Liver (tissue), 3 donors: ENCODE results near the gene ABCC2.

Experiments used
- CTCF ChIP-seq: fragments of 150-350 bp; IDR thresholded peaks from 2 replicates; pipeline ENCODE4 v1.5.1; 2017; ENCODE audit warnings: improper control_type of control experiment, low read depth, low read length; ENCODE audit not compliant: missing input control
- EGR1 ChIP-seq, 2 donors: IDR thresholded peaks; 2 replicates each; pipeline ENCODE4 v1.6.1; 2016 to 2018; ENCODE audit warnings: antibody characterized with exemption in 2 of 2, low read depth in 2 of 2
- FOXA1 ChIP-seq: IDR thresholded peaks from 2 replicates; pipeline ENCODE4 v1.6.1; 2016; ENCODE audit warnings: antibody characterized with exemption
- GABPA ChIP-seq, 2 donors: IDR thresholded peaks in 1 of 2; conservative IDR thresholded peaks in 1 of 2; 2 replicates each; pipeline ENCODE4 v1.6.1; 2016; ENCODE audit warnings: antibody characterized with exemption in 2 of 2, mild to moderate bottlenecking in 1 of 2, moderate library complexity in 1 of 2
- JUND ChIP-seq, 2 donors: IDR thresholded peaks; 2 replicates each; pipeline ENCODE4 v1.6.1; 2016; ENCODE audit warnings: antibody characterized with exemption in 2 of 2
- NR2F2 ChIP-seq: IDR thresholded peaks from 2 replicates; pipeline ENCODE4 v1.6.1; 2016; ENCODE audit warnings: antibody characterized with exemption
- RAD21 ChIP-seq, 2 donors: IDR thresholded peaks; 2 replicates each; pipeline ENCODE4 v1.6.1; 2016; ENCODE audit warnings: antibody characterized with exemption in 2 of 2, mild to moderate bottlenecking in 2 of 2
- SP1 ChIP-seq: IDR thresholded peaks from 2 replicates; pipeline ENCODE4 v1.6.1; 2018; ENCODE audit warnings: antibody characterized with exemption, mild to moderate bottlenecking
- TAF1 ChIP-seq: conservative IDR thresholded peaks from 2 replicates; pipeline ENCODE4 v1.6.1; 2016; ENCODE audit warnings: antibody characterized with exemption, mild to moderate bottlenecking
- YY1 ChIP-seq: IDR thresholded peaks from 2 replicates; pipeline ENCODE4 v1.6.1; 2016; ENCODE audit warnings: antibody characterized with exemption, mild to moderate bottlenecking
- TF ChIP-seq, protein P1 (sequence below): IDR thresholded peaks from 2 replicates; pipeline ENCODE4 v1.6.1; 2016; ENCODE audit warnings: antibody characterized with exemption
- TF ChIP-seq, protein P2 (sequence below): IDR thresholded peaks from 2 replicates; pipeline ENCODE4 v1.6.1; 2016; ENCODE audit warnings: antibody characterized with exemption
- TF ChIP-seq, protein P3 (sequence below): IDR thresholded peaks from 2 replicates; pipeline ENCODE4 v1.6.1; 2016; ENCODE audit warnings: antibody characterized with exemption
- TF ChIP-seq, protein P4 (sequence below): IDR thresholded peaks from 2 replicates; pipeline ENCODE4 v1.6.1; 2016; ENCODE audit warnings: antibody characterized with exemption, mild to moderate bottlenecking
- donor health status: healthy.
- donor health status: healthy.

DNA sequence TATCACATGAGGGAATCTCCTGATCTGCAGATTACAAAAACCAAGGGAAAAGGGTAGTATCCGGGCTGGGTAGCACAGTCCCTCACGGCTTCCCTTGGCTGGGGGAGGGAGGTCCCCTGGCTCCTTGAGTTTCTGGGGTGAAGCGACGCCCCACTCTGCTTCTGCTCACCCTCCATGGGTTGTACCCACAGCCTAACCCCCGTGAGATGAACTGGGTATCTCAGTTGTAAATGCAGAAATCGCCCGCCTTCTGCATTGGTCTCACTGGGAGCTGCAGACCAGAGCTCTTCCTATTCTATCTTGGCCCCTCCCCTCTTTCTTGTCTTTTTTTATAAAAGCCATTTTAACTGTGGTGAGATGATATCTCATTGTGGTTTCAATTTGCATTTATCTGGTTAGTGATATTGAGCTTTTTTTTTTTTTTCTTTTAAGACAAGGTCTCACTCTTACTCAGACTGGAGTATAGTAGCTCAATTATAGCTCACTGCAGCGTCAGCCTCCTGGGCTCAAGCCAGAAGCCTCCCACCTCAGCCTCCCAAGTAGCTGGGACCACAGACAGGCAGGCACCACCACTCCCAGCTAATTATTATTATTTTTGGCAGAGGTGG, 87.8 kb downstream of the ABCC2 start:
- TF ChIP-seq CTCF, result no peak
- no peak for TF ChIP-seq TAF1
- TF ChIP-seq, protein P1, sequence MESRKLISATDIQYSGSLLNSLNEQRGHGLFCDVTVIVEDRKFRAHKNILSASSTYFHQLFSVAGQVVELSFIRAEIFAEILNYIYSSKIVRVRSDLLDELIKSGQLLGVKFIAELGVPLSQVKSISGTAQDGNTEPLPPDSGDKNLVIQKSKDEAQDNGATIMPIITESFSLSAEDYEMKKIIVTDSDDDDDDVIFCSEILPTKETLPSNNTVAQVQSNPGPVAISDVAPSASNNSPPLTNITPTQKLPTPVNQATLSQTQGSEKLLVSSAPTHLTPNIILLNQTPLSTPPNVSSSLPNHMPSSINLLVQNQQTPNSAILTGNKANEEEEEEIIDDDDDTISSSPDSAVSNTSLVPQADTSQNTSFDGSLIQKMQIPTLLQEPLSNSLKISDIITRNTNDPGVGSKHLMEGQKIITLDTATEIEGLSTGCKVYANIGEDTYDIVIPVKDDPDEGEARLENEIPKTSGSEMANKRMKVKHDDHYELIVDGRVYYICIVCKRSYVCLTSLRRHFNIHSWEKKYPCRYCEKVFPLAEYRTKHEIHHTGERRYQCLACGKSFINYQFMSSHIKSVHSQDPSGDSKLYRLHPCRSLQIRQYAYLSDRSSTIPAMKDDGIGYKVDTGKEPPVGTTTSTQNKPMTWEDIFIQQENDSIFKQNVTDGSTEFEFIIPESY, result no peak
- TF ChIP-seq, protein P2, sequence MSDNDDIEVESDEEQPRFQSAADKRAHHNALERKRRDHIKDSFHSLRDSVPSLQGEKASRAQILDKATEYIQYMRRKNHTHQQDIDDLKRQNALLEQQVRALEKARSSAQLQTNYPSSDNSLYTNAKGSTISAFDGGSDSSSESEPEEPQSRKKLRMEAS, result no peak
- TF ChIP-seq SP1, result no peak
- no peak for TF ChIP-seq EGR1 (IDR thresholded peaks at IDR 0.05; ENCODE audit: low read depth in 2 of 2)
- no peak for TF ChIP-seq JUND (IDR thresholded peaks at IDR 0.05)
- no peak for TF ChIP-seq RAD21 (IDR thresholded peaks at IDR 0.05)
- TF ChIP-seq, protein P3, sequence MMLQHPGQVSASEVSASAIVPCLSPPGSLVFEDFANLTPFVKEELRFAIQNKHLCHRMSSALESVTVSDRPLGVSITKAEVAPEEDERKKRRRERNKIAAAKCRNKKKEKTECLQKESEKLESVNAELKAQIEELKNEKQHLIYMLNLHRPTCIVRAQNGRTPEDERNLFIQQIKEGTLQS, result no peak
- TF ChIP-seq GABPA (IDR thresholded peaks at IDR 0.05 in 1 of 2, conservative IDR thresholded peaks at IDR 0.05 in 1 of 2), result no peak
- no peak for TF ChIP-seq FOXA1
- TF ChIP-seq, protein P4, sequence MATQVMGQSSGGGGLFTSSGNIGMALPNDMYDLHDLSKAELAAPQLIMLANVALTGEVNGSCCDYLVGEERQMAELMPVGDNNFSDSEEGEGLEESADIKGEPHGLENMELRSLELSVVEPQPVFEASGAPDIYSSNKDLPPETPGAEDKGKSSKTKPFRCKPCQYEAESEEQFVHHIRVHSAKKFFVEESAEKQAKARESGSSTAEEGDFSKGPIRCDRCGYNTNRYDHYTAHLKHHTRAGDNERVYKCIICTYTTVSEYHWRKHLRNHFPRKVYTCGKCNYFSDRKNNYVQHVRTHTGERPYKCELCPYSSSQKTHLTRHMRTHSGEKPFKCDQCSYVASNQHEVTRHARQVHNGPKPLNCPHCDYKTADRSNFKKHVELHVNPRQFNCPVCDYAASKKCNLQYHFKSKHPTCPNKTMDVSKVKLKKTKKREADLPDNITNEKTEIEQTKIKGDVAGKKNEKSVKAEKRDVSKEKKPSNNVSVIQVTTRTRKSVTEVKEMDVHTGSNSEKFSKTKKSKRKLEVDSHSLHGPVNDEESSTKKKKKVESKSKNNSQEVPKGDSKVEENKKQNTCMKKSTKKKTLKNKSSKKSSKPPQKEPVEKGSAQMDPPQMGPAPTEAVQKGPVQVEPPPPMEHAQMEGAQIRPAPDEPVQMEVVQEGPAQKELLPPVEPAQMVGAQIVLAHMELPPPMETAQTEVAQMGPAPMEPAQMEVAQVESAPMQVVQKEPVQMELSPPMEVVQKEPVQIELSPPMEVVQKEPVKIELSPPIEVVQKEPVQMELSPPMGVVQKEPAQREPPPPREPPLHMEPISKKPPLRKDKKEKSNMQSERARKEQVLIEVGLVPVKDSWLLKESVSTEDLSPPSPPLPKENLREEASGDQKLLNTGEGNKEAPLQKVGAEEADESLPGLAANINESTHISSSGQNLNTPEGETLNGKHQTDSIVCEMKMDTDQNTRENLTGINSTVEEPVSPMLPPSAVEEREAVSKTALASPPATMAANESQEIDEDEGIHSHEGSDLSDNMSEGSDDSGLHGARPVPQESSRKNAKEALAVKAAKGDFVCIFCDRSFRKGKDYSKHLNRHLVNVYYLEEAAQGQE, result no peak
- TF ChIP-seq YY1, result no peak
- no peak for TF ChIP-seq NR2F2
